K562 (cell line): ENCODE data around the gene PGAP3. TPM values are rescaled to one million over a fixed set of nuclear protein-coding genes. Genes with fewer than 3 reads are reported as not detected.

Experiments
- ATAC-seq: fragments of 200-7000 bp; cut with Tn5 transposase; 3 replicates; pipeline ENCODE4 v1.9.1; 2020; ENCODE audit warnings: moderate library complexity
- BruUV-seq: library from RNA; stranded (reverse); fragments of 400-500 nt; replicated peaks from 2 replicates; lab custom pipeline; 2021; lab: Mats Ljungman, UMichigan
- CTCF ChIA-PET: fragments of 300-600 bp; formaldehyde crosslinking; extraction: SDS; loops from one replicate; lab custom pipeline; 2021; ENCODE audit warnings: low intra/inter-chr PET ratio; lab: Yijun Ruan, JAX
- POLR2A ChIA-PET: fragments of 300-600, 350-650 bp; sonication (Branson Sonifier 250); formaldehyde crosslinking; extraction: SDS; loops from one replicate; lab custom pipeline; 2021; ENCODE audit warnings: antibody characterized with exemption, inconsistent platforms; lab: Yijun Ruan, JAX
- DNase-seq, 4 experiments: peaks; one replicate each; pipeline versions ENCODE4 v3.0.0 to v3.0.0-alpha.2; 2011 to 2018; ENCODE audit warnings: low spot score in 3 of 4, mixed read lengths in 3 of 4; ENCODE audit errors: extremely low read depth in 1 of 4
- FAIRE-seq: peaks from 2 replicates; lab custom pipeline; 2011; peaks lifted over from hg19 to GRCh38; lab: Jason Lieb, UNC
- H2AFZ ChIP-seq: 2 replicates; pipeline ENCODE4 v1.6.0; 2011; ENCODE audit warnings: low read depth, low read length, control low read depth, inconsistent platforms
- H3K27ac ChIP-seq: fragments of 200-600 bp; 3 replicates; pipeline ENCODE4 v1.8.0; 2011; ENCODE audit warnings: low read depth, mild to moderate bottlenecking, control low read depth, inconsistent platforms, low read length, moderate library complexity, mixed read lengths; ENCODE audit errors: extremely low read depth
- H3K27me3 ChIP-seq, 2 experiments: fragments of 300-600 bp in 1 of 2; 2 replicates in 1 of 2; 3 replicates in 1 of 2; pipeline versions ENCODE4 v1.6.0 to v1.8.0; 2011; ENCODE audit warnings: inconsistent platforms in 2 of 2, low read length in 2 of 2, mild to moderate bottlenecking in 1 of 2, mixed read lengths in 1 of 2, moderate library complexity in 1 of 2; ENCODE audit not compliant: control insufficient read depth in 2 of 2, insufficient read depth in 2 of 2
- H3K36me3 ChIP-seq: fragments of 300-600 bp; 3 replicates; pipeline ENCODE4 v1.8.0; 2011; ENCODE audit warnings: mild to moderate bottlenecking, low read length, inconsistent platforms; ENCODE audit not compliant: control insufficient read depth, insufficient read depth
- H3K4me1 ChIP-seq, 2 experiments: fragments of 200-600 bp in 1 of 2; replicated peaks in 1 of 2; 2 replicates in 1 of 2; 3 replicates in 1 of 2; pipeline versions ENCODE4 v1.5.1 to v1.8.0; 2011; ENCODE audit warnings: inconsistent platforms in 2 of 2, low read length in 2 of 2, mild to moderate bottlenecking in 1 of 2, mixed read lengths in 1 of 2, moderate library complexity in 1 of 2; ENCODE audit not compliant: control insufficient read depth in 2 of 2, insufficient read depth in 2 of 2
- H3K4me2 ChIP-seq: 2 replicates; pipeline ENCODE4 v1.6.1; 2011; ENCODE audit warnings: low read length, control low read depth, inconsistent platforms, mixed read lengths; ENCODE audit not compliant: insufficient read depth
- H3K4me3 ChIP-seq: fragments of 200-600 bp; sonication (generic), shearing (Covaris generic); 2 replicates; pipeline ENCODE4 v1.5.1; 2016; ENCODE audit warnings: control low read depth, inconsistent platforms
- H3K79me2 ChIP-seq: fragments of 200-600 bp; 3 replicates; pipeline ENCODE4 v1.8.0; 2011; ENCODE audit warnings: low read length, inconsistent platforms; ENCODE audit not compliant: control insufficient read depth, insufficient read depth
- H3K9ac ChIP-seq, 2 experiments: 2 replicates each; pipeline versions ENCODE4 v1.6.0 to v1.6.1; 2011; ENCODE audit warnings: low read depth in 2 of 2, low read length in 2 of 2, control low read depth in 1 of 2, inconsistent platforms in 1 of 2, mild to moderate bottlenecking in 1 of 2, mixed read lengths in 1 of 2; ENCODE audit not compliant: insufficient read depth in 1 of 2
- H3K9me1 ChIP-seq: one replicate; pipeline ENCODE4 v1.6.0; 2011; ENCODE audit warnings: inconsistent platforms, mild to moderate bottlenecking, low read length, moderate library complexity; ENCODE audit not compliant: control insufficient read depth, insufficient read depth
- H3K9me3 ChIP-seq: replicated peaks from 2 replicates; pipeline ENCODE4 v1.5.1; 2011; ENCODE audit warnings: low read depth, low read length, inconsistent platforms; ENCODE audit not compliant: control insufficient read depth, insufficient read depth
- H4K20me1 ChIP-seq: replicated peaks from 2 replicates; pipeline ENCODE4 v1.6.1; 2011; ENCODE audit warnings: low read length, inconsistent platforms, mixed read lengths; ENCODE audit not compliant: control insufficient read depth, insufficient read depth
- KAT7 ChIP-seq: sonication (generic); formaldehyde crosslinking; IDR thresholded peaks from 2 replicates; pipeline ENCODE4 v1.8.0; 2022; ENCODE audit warnings: missing genetic modification reagents, mild to moderate bottlenecking, borderline replicate concordance
- NBN ChIP-seq: fragments of 450-650 bp; IDR thresholded peaks from 2 replicates; pipeline ENCODE4 v1.6.1; 2016; ENCODE audit warnings: low read depth, mild to moderate bottlenecking
- SMARCC2 ChIP-seq: fragments of 450-650 bp; IDR thresholded peaks from 2 replicates; pipeline ENCODE4 v1.6.1; 2017; ENCODE audit warnings: antibody characterized with exemption, moderate library complexity, mild to moderate bottlenecking, low read depth
- ZNF133 ChIP-seq: fragments of 250-450 bp; sonication (Bioruptor Pico); IDR thresholded peaks from 2 replicates; pipeline ENCODE4 v1.4.0; 2020; ENCODE audit warnings: mild to moderate bottlenecking
- ZNF324 ChIP-seq: fragments of 250-450 bp; sonication (Bioruptor Pico); IDR thresholded peaks from 2 replicates; pipeline ENCODE4 v1.4.0; 2020; ENCODE audit warnings: mild to moderate bottlenecking
- WGBS: fragments of 100-300 bp; shearing (Covaris generic); methylation state at CpG from one replicate; pipeline ENCODE4 v1.1.6; 2016; ENCODE audit warnings: low coverage, mixed read lengths; ENCODE audit not compliant: insufficient coverage; ENCODE audit errors: missing lambda C conversion rate; 5-methylcytosine and 5-hydroxymethylcytosine counted together
- in situ Hi-C: fragments of 300-500 bp; cut with MboI; formaldehyde crosslinking; loops from 4 replicates; pipeline ENCODE4 v1.15.0; 2018; ENCODE audit warnings: inconsistent platforms, mixed read lengths
- intact Hi-C: fragments of 100-400 bp; cut with micrococcal nuclease; formaldehyde crosslinking; loops from 2 replicates; pipeline ENCODE4 v1.14.2; 2022
- polyA plus RNA-seq, 8 experiments: library from polyadenylated mRNA; depleted of rRNA in 4 of 8; stranded (reverse) in 5 of 8; unstranded in 3 of 8; fragments of >200 nt; fragmentation: Nextera tagmentation in 2 of 8; fragmentation: Illumina TruSeq in 1 of 8; extraction: Ambion mirVana in 2 of 8; extraction: Trizol in 1 of 8; gene quantifications; 2 replicates each; pipeline versions ENCODE4 v1.2.1 to v1.2.3, GENCODE V29; 2011 to 2014; ENCODE audit warnings: inconsistent platforms in 1 of 8, missing spikeins in 1 of 8
- total RNA-seq, 7 experiments: library from RNA; depleted of rRNA in 6 of 7; stranded (reverse); fragments of >200 nt in 6 of 7; fragmentation: Illumina TruSeq in 2 of 7; extraction: Trizol in 2 of 7; gene quantifications; 2 replicates each; pipeline versions ENCODE4 v1.2.1 to v1.2.3, GENCODE V29; 2011 to 2021; ENCODE audit warnings: low replicate concordance in 1 of 7

The PGAP3 gene
- total and polyA plus RNA-seq, 9 of the 15 experiments (the other 6 are each of a cell fraction or from before 2014, with no cell fraction given), result 0.38 to 9.4 (median 4.5) TPM

- DNase-seq (no peak), FAIRE-seq (no peak), ATAC-seq (no peak)
- Histone ChIP-seq H3K4me2 (peak overlapping the region; percentile 65), H3K36me3 (peaks cover 22% of the 10 kb centered on the region; the same call in 1 of the 3 replicates), H3K9me1 (no peaks in the 10 kb centered on the region), H3K4me3 (no peak overlapping the region), H3K27ac (peak overlapping the region; percentile 76), H3K27me3 (no peaks in the 10 kb centered on the region), H4K20me1 (no peaks in the 10 kb centered on the region), H3K9ac (peak overlapping the region; percentile 40 to 84; a peak in 3 of 4 replicates), H3K9me3 (no peaks in the 10 kb centered on the region), H2AFZ (no peak overlapping the region), H3K79me2 (peaks cover 9% of the 10 kb centered on the region), H3K4me1 (peaks cover 10 to 43% of the 10 kb centered on the region in 2 experiments; a peak in 4 of 5 replicates)
- WGBS, result 90% methylated on average over 13 of the region's 13 CpGs
- in situ Hi-C loops, result no loop called here
- CTCF ChIA-PET, result no interaction called here
- intact Hi-C loops, result no loop called here
- TF ChIP-seq ZNF324 (CRISPR knock-in tag) (no peak), KAT7 (CRISPR knock-in tag) (no peak), NBN (no peak), ZNF133 (CRISPR knock-in tag) (no peak), SMARCC2 (no peak)
- BruUV-seq, result no TSS peak
- POLR2A ChIA-PET, result interaction anchor here (0.6 to 1.6 kb wide), 5 partner anchors 14 to 969 kb away, joined by 3 to 6 read pairs (median 6); partner anchors contain the start of genes ERBB2 and PGAP3
Observed at GRCh38 chr17:39724731-39725130, 36.9 kb upstream of the PGAP3 start.
